ENCODE results near the gene OTULIN.
A peak's percentile ranks its signal among the peaks of the same experiment; 100 is the strongest.

Gene OTULIN

GRCh38 chr5:14695152-14695551 lies 30.6 kb downstream of the OTULIN start:
- Histone ChIP-seq H4K20me1 (ENCODE audit: insufficient read depth, low read length) (no peaks in the 10 kb centered on the region), H3K27me3 (ENCODE audit: low read depth, low read length) (no peaks in the 10 kb centered on the region), H3K27ac (ENCODE audit: low read length) (peak overlapping the region; percentile 12), H2AFZ (ENCODE audit: low read depth, low read length) (no peak overlapping the region), H3K4me1 (ENCODE audit: low read length) (peaks cover 13% of the 10 kb centered on the region), H3K36me3 (replicated peaks; ENCODE audit: low read depth, low read length) (peaks cover 47% of the 10 kb centered on the region), H3K9me3 (ENCODE audit: insufficient read depth, low read length) (no peaks in the 10 kb centered on the region), H3K79me2 (ENCODE audit: low read length) (no peaks in the 10 kb centered on the region), H3K4me2 (ENCODE audit: low read length) (peak overlapping the region; percentile 31), H3K9ac (ENCODE audit: low read length) (no peak overlapping the region), H3K4me3 (ENCODE audit: low read length) (no peak overlapping the region)
- TF ChIP-seq CTCF (IDR thresholded peaks at IDR 0.05; ENCODE audit: low read depth, low read length) (no peak), EZH2phosphoT487 (IDR thresholded peaks at IDR 0.05; ENCODE audit: low read depth) (no peak)

GRCh38 chr5:14696057-14696456 lies 31.5 kb downstream of the OTULIN start:
- no peak overlapping the region for H3K4me2 ChIP-seq (ENCODE audit: low read length)
- no peak overlapping the region for H3K4me3 ChIP-seq (ENCODE audit: low read length)
- H3K36me3 ChIP-seq (replicated peaks; ENCODE audit: low read depth, low read length), result peaks cover 38% of the 10 kb centered on the region
- H4K20me1 ChIP-seq (ENCODE audit: insufficient read depth, low read length), result no peaks in the 10 kb centered on the region
- no peak overlapping the region for H3K9ac ChIP-seq (ENCODE audit: low read length)
- no peak overlapping the region for H3K27ac ChIP-seq (ENCODE audit: low read length)
- TF ChIP-seq EZH2phosphoT487 (IDR thresholded peaks at IDR 0.05; ENCODE audit: low read depth), result no peak
- H3K4me1 ChIP-seq (ENCODE audit: low read length), result peaks cover 13% of the 10 kb centered on the region
- no peak overlapping the region for H2AFZ ChIP-seq (ENCODE audit: low read depth, low read length)
- H3K27me3 ChIP-seq (ENCODE audit: low read depth, low read length), result no peaks in the 10 kb centered on the region
- no peaks in the 10 kb centered on the region for H3K9me3 ChIP-seq (ENCODE audit: insufficient read depth, low read length)
- H3K79me2 ChIP-seq (ENCODE audit: low read length), result no peaks in the 10 kb centered on the region

GRCh38 chr5:14696851-14697250 lies 32.3 kb downstream of the OTULIN start:
- no peak overlapping the region for H3K27ac ChIP-seq (ENCODE audit: low read length)
- H3K27me3 ChIP-seq (ENCODE audit: low read depth, low read length), result no peaks in the 10 kb centered on the region
- no peaks in the 10 kb centered on the region for H3K9me3 ChIP-seq (ENCODE audit: insufficient read depth, low read length)
- no peak overlapping the region for H3K4me2 ChIP-seq (ENCODE audit: low read length)
- H3K4me3 ChIP-seq (ENCODE audit: low read length), result no peak overlapping the region
- H3K9ac ChIP-seq (ENCODE audit: low read length), result no peak overlapping the region
- H3K79me2 ChIP-seq (ENCODE audit: low read length), result no peaks in the 10 kb centered on the region
- peaks cover 36% of the 10 kb centered on the region for H3K36me3 ChIP-seq (replicated peaks; ENCODE audit: low read depth, low read length)
- no peak for TF ChIP-seq EZH2phosphoT487 (IDR thresholded peaks at IDR 0.05; ENCODE audit: low read depth)
- TF ChIP-seq CTCF (IDR thresholded peaks at IDR 0.05; ENCODE audit: low read depth, low read length), result no peak
- H4K20me1 ChIP-seq (ENCODE audit: insufficient read depth, low read length), result no peaks in the 10 kb centered on the region
- peaks cover 13% of the 10 kb centered on the region for H3K4me1 ChIP-seq (ENCODE audit: low read length)
- no peak overlapping the region for H2AFZ ChIP-seq (ENCODE audit: low read depth, low read length)

GRCh38 chr5:14698495-14698894 lies 34.0 kb downstream of the OTULIN start:
- H3K27me3 ChIP-seq (ENCODE audit: low read depth, low read length), result no peaks in the 10 kb centered on the region
- H3K79me2 ChIP-seq (ENCODE audit: low read length), result no peaks in the 10 kb centered on the region
- no peak overlapping the region for H3K4me3 ChIP-seq (ENCODE audit: low read length)
- no peaks in the 10 kb centered on the region for H3K9me3 ChIP-seq (ENCODE audit: insufficient read depth, low read length)
- H3K4me2 ChIP-seq (ENCODE audit: low read length), result no peak overlapping the region
- no peak overlapping the region for H2AFZ ChIP-seq (ENCODE audit: low read depth, low read length)
- H4K20me1 ChIP-seq (ENCODE audit: insufficient read depth, low read length), result no peaks in the 10 kb centered on the region
- peaks cover 28% of the 10 kb centered on the region for H3K36me3 ChIP-seq (replicated peaks; ENCODE audit: low read depth, low read length)
- TF ChIP-seq CTCF (IDR thresholded peaks at IDR 0.05; ENCODE audit: low read depth, low read length) (no peak), EZH2phosphoT487 (IDR thresholded peaks at IDR 0.05; ENCODE audit: low read depth) (no peak)
- no peak overlapping the region for H3K9ac ChIP-seq (ENCODE audit: low read length)
- no peak overlapping the region for H3K27ac ChIP-seq (ENCODE audit: low read length)
- H3K4me1 ChIP-seq (ENCODE audit: low read length), result peaks cover 13% of the 10 kb centered on the region

- H4K20me1 ChIP-seq (ENCODE audit: insufficient read depth, low read length), result no peaks in the 10 kb centered on the region
- H3K79me2 ChIP-seq (ENCODE audit: low read length), result no peaks in the 10 kb centered on the region
- H3K4me2 ChIP-seq (ENCODE audit: low read length), result no peak overlapping the region
- no peaks in the 10 kb centered on the region for H3K27me3 ChIP-seq (ENCODE audit: low read depth, low read length)
- H3K9ac ChIP-seq (ENCODE audit: low read length), result no peak overlapping the region
- H3K36me3 ChIP-seq (replicated peaks; ENCODE audit: low read depth, low read length), result peaks cover 21% of the 10 kb centered on the region
- no peaks in the 10 kb centered on the region for H3K9me3 ChIP-seq (ENCODE audit: insufficient read depth, low read length)
- H2AFZ ChIP-seq (ENCODE audit: low read depth, low read length), result no peak overlapping the region
- peaks cover 13% of the 10 kb centered on the region for H3K4me1 ChIP-seq (ENCODE audit: low read length)
- TF ChIP-seq CTCF (IDR thresholded peaks at IDR 0.05; ENCODE audit: low read depth, low read length), result no peak
- no peak for TF ChIP-seq EZH2phosphoT487 (IDR thresholded peaks at IDR 0.05; ENCODE audit: low read depth)
- no peak overlapping the region for H3K4me3 ChIP-seq (ENCODE audit: low read length)
- H3K27ac ChIP-seq (ENCODE audit: low read length), result no peak overlapping the region
These were observed 34.6 kb downstream of the OTULIN start for GRCh38 chr5:14699159-14699558.

All from OCI-LY3 (cell line).